DOHH2 (cell line): ENCODE results near the gene ALDH1A3.

ENCODE experiments used
- H3F3A ChIP-seq: fragments of 200-600 bp; sonication (generic), shearing (Covaris generic); 2 replicates; pipeline ENCODE4 v1.6.0; 2016; ENCODE audit warnings: antibody characterized with exemption, mild to moderate bottlenecking; ENCODE audit not compliant: control insufficient read depth, insufficient read depth
- H3K27ac ChIP-seq: fragments of 200-600 bp; sonication (generic); 2 replicates; pipeline ENCODE4 v1.5.1; 2014; ENCODE audit warnings: low read depth, mild to moderate bottlenecking, low read length, moderate library complexity
- H3K27me3 ChIP-seq: fragments of 200-600 bp; sonication (generic); 2 replicates; pipeline ENCODE4 v1.6.1; 2014; ENCODE audit warnings: mild to moderate bottlenecking, low read length, mixed read lengths; ENCODE audit not compliant: control insufficient read depth
- H3K36me3 ChIP-seq: fragments of 200-600 bp; sonication (generic); 2 replicates; pipeline ENCODE4 v1.6.1; 2014; ENCODE audit warnings: mild to moderate bottlenecking, low read length, moderate library complexity, mixed read lengths; ENCODE audit not compliant: control insufficient read depth
- H3K4me1 ChIP-seq: fragments of 200-600 bp; sonication (generic); 2 replicates; pipeline ENCODE4 v1.6.1; 2014; ENCODE audit warnings: mild to moderate bottlenecking, low read length, mixed read lengths; ENCODE audit not compliant: control insufficient read depth
- H3K4me2 ChIP-seq: fragments of 200-600 bp; sonication (generic); 2 replicates; pipeline ENCODE4 v1.6.0; 2014; ENCODE audit warnings: mild to moderate bottlenecking, low read length, moderate library complexity
- H3K4me3 ChIP-seq: fragments of 200-600 bp; sonication (generic); 2 replicates; pipeline ENCODE4 v1.5.1; 2014; ENCODE audit warnings: mild to moderate bottlenecking, low read length, mixed read lengths
- H3K79me2 ChIP-seq: fragments of 200-600 bp; sonication (generic); 2 replicates; pipeline ENCODE4 v1.6.1; 2014; ENCODE audit warnings: mild to moderate bottlenecking, low read length, mixed read lengths; ENCODE audit not compliant: control insufficient read depth
- H3K9me2 ChIP-seq: fragments of 200-600 bp; sonication (generic); replicated peaks from 2 replicates; pipeline ENCODE4 v1.6.1; 2014; ENCODE audit warnings: mild to moderate bottlenecking, low read length, mixed read lengths; ENCODE audit not compliant: control insufficient read depth
- H3K9me3 ChIP-seq: fragments of 200-600 bp; sonication (generic); 2 replicates; pipeline ENCODE4 v1.6.1; 2014; ENCODE audit warnings: antibody characterized with exemption, low read length, mixed read lengths; ENCODE audit not compliant: control insufficient read depth, insufficient read depth
- H4K20me1 ChIP-seq: fragments of 200-600 bp; sonication (generic); 2 replicates; pipeline ENCODE4 v1.6.0; 2014; ENCODE audit warnings: low read depth, mild to moderate bottlenecking, antibody characterized with exemption, low read length, moderate library complexity; ENCODE audit not compliant: control insufficient read depth, insufficient read depth
- EZH2phosphoT487 ChIP-seq: fragments of 200-600 bp; sonication (generic); IDR thresholded peaks from 2 replicates; pipeline ENCODE4 v1.6.1; 2017; ENCODE audit warnings: borderline replicate concordance, mild to moderate bottlenecking, antibody characterized with exemption, low read length, moderate library complexity, mixed read lengths
- TF ChIP-seq, protein P1 (sequence below): fragments of 200-600 bp; sonication (generic); IDR thresholded peaks from one replicate; pipeline ENCODE4 v1.5.1; 2014; ENCODE audit warnings: antibody characterized with exemption, mild to moderate bottlenecking, low read depth, low read length; ENCODE audit not compliant: poor library complexity, severe bottlenecking

The ALDH1A3 gene

DNA sequence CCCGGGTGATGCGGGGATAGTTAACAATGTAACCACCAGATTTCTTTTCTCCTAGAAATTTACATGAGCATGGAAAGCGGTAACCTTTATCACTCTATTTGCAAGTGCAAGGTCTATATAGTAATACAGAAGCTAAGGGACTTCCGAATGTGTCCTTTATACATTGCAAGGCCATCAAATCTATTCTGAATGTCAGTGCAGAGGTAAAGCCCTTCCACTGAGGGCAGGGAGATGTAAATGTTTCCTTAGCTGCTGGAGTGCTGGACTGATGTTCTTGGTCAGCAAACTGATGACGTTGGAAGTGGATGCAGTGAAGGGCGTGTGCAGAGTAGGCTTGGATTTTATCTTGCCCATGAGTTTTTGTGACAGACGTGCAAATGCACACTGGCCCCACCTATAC is 6.2 kb downstream of the ALDH1A3 start:
- Histone ChIP-seq H4K20me1 (no peaks in the 10 kb centered on the region), H3K4me3 (no peak overlapping the region), H3F3A (no peaks in the 10 kb centered on the region), H3K27me3 (peaks cover 63% of the 10 kb centered on the region), H3K4me1 (peaks cover 9% of the 10 kb centered on the region), H3K9me2 (no peaks in the 10 kb centered on the region), H3K79me2 (no peaks in the 10 kb centered on the region), H3K4me2 (no peak overlapping the region), H3K9me3 (no peaks in the 10 kb centered on the region), H3K27ac (no peak overlapping the region), H3K36me3 (no peaks in the 10 kb centered on the region)
- TF ChIP-seq EZH2phosphoT487 = no peak
- TF ChIP-seq, protein P1, sequence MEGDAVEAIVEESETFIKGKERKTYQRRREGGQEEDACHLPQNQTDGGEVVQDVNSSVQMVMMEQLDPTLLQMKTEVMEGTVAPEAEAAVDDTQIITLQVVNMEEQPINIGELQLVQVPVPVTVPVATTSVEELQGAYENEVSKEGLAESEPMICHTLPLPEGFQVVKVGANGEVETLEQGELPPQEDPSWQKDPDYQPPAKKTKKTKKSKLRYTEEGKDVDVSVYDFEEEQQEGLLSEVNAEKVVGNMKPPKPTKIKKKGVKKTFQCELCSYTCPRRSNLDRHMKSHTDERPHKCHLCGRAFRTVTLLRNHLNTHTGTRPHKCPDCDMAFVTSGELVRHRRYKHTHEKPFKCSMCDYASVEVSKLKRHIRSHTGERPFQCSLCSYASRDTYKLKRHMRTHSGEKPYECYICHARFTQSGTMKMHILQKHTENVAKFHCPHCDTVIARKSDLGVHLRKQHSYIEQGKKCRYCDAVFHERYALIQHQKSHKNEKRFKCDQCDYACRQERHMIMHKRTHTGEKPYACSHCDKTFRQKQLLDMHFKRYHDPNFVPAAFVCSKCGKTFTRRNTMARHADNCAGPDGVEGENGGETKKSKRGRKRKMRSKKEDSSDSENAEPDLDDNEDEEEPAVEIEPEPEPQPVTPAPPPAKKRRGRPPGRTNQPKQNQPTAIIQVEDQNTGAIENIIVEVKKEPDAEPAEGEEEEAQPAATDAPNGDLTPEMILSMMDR = no peak

DNA sequence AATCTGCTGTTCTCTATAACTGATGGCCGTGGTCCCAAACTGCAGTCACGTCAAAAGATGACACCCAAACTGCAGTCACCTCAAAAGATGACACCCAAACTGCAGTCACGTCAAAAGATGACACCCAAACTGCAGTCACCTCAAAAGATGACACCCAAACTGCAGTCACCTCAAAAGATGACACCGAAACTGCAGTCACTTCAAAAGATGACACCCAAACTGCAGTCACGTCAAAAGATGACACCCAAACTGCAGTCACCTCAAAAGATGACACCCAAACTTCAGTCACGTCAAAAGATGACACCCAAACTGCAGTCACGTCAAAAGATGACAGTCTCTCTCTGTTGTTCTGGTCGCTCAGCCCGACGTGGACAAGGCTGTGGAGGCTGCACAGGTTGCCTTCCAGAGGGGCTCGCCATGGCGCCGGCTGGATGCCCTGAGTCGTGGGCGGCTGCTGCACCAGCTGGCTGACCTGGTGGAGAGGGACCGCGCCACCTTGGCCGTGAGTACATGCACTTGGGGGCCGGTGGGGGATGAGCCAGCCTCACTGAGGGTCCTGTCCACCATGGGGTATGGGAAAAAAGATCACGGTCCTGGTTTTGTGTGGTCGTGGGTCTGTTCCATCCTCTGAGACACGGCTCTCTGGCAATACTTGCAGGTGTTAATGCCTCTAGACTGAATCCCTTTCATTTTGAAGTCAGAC is 7.7 kb downstream of the ALDH1A3 start:
- H3K27ac ChIP-seq = no peak overlapping the region
- H3K4me2 ChIP-seq = no peak overlapping the region
- no peaks in the 10 kb centered on the region for H3K9me3 ChIP-seq
- no peak overlapping the region for H3K4me3 ChIP-seq
- H4K20me1 ChIP-seq = no peaks in the 10 kb centered on the region
- H3K9me2 ChIP-seq = no peaks in the 10 kb centered on the region
- TF ChIP-seq, protein P1 = no peak
- no peak for TF ChIP-seq EZH2phosphoT487
- H3K27me3 ChIP-seq = peaks cover 63% of the 10 kb centered on the region
- peaks cover 9% of the 10 kb centered on the region for H3K4me1 ChIP-seq
- H3K36me3 ChIP-seq = no peaks in the 10 kb centered on the region
- no peaks in the 10 kb centered on the region for H3F3A ChIP-seq
- no peaks in the 10 kb centered on the region for H3K79me2 ChIP-seq

DNA sequence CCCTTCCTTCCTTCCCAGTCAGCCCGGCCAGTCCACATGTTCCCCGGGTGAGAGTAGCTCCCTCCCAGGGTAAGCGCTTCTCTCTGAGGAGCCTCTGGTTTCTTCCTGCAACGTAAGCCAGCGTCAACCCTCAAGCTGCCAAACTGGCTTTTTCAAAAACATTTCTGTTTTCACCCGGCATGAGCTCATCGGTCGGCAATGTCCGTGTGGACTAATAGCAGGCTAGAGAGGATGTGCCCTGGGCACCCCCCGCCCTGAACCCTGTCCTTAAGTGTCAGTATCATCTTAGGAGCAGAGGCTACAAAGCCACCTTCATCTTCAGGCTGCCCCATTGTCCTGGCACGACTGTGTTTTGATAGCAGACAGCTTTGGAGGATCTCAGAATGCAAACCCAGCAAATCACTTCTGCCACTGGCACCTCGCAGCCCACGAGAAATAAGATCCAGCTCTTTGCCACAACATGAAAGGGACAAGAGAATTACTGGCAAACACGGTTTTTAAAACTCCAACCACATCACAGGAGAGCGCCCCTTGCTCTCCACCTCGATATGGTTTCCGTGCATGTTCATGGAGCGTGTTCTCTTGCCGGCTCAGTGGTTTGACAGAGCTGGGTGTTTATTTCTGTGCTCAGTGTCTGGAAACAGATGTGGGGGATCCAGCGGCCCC is 9.9 kb downstream of the ALDH1A3 start:
- Histone ChIP-seq H3K36me3 (no peaks in the 10 kb centered on the region), H3K79me2 (no peaks in the 10 kb centered on the region), H3K9me3 (no peaks in the 10 kb centered on the region), H4K20me1 (no peaks in the 10 kb centered on the region), H3F3A (no peaks in the 10 kb centered on the region), H3K4me2 (no peak overlapping the region; the same call in 1 of the 2 replicates), H3K27ac (no peak overlapping the region), H3K4me3 (no peak overlapping the region), H3K27me3 (peaks cover 50% of the 10 kb centered on the region), H3K9me2 (no peaks in the 10 kb centered on the region), H3K4me1 (peaks cover 9% of the 10 kb centered on the region)
- TF ChIP-seq EZH2phosphoT487 = no peak
- TF ChIP-seq, protein P1 = no peak
